HEK293T (cell line): ENCODE data around the gene PYGB.
A peak's percentile ranks its signal among the peaks of the same experiment; 100 is the strongest.
"Not testable (repeated sequence)": the region's sequence is repeated elsewhere in the genome, so short reads cannot be mapped to it uniquely, and the experiment has no call there.

Source experiments
- CTCF ChIA-PET: fragments of 350-600 bp; formaldehyde crosslinking; extraction: SDS; loops from one replicate; lab custom pipeline; 2021; ENCODE audit warnings: antibody characterized with exemption, inconsistent platforms; lab: Yijun Ruan, JAX
- POLR2A ChIA-PET: fragments of 350-600 bp; formaldehyde crosslinking; extraction: SDS; loops from one replicate; lab custom pipeline; 2020; ENCODE audit warnings: antibody characterized with exemption, inconsistent platforms; lab: Yijun Ruan, JAX
- DNase-seq: peaks from one replicate; pipeline ENCODE4 v3.0.0; 2012; ENCODE audit warnings: mixed read lengths; ENCODE audit errors: extremely low spot score
- ARNT ChIP-seq: fragments of 450-650 bp; IDR thresholded peaks from 2 replicates; pipeline ENCODE4 v1.6.1; 2017; ENCODE audit warnings: mild to moderate bottlenecking
- BHLHE40 ChIP-seq: fragments of 450-650 bp; IDR thresholded peaks from 2 replicates; pipeline ENCODE4 v1.6.1; 2016; ENCODE audit warnings: mild to moderate bottlenecking, moderate library complexity, borderline replicate concordance
- CTBP1 ChIP-seq: fragments of 450-650 bp; IDR thresholded peaks from 2 replicates; pipeline ENCODE4 v1.6.1; 2016; ENCODE audit warnings: borderline replicate concordance
- ELF4 ChIP-seq: fragments of 450-650 bp; IDR thresholded peaks from 2 replicates; pipeline ENCODE4 v1.6.1; 2017; ENCODE audit warnings: antibody characterized with exemption
- FOXA1 ChIP-seq: fragments of 450-650 bp; IDR thresholded peaks from 2 replicates; pipeline ENCODE4 v1.6.1; 2016; ENCODE audit warnings: mild to moderate bottlenecking
- FOXK2 ChIP-seq: fragments of 450-650 bp; IDR thresholded peaks from 2 replicates; pipeline ENCODE4 v1.6.1; 2016; ENCODE audit warnings: mild to moderate bottlenecking
- FOXM1 ChIP-seq: fragments of 450-650 bp; IDR thresholded peaks from 2 replicates; pipeline ENCODE4 v1.6.1; 2017; ENCODE audit warnings: mild to moderate bottlenecking, borderline replicate concordance
- HDGF ChIP-seq: fragments of 450-650 bp; IDR thresholded peaks from 2 replicates; pipeline ENCODE4 v1.6.1; 2017; ENCODE audit warnings: antibody characterized with exemption, borderline replicate concordance
- L3MBTL2 ChIP-seq: fragments of 450-650 bp; conservative IDR thresholded peaks from 2 replicates; pipeline ENCODE4 v1.6.1; 2016; ENCODE audit warnings: mild to moderate bottlenecking
- LEF1 ChIP-seq: fragments of 450-650 bp; IDR thresholded peaks from 2 replicates; pipeline ENCODE4 v1.6.1; 2017; ENCODE audit warnings: mild to moderate bottlenecking, borderline replicate concordance
- NFRKB ChIP-seq: fragments of 450-650 bp; IDR thresholded peaks from 2 replicates; pipeline ENCODE4 v1.6.1; 2016; ENCODE audit warnings: mild to moderate bottlenecking, moderate library complexity
- PKNOX1 ChIP-seq: fragments of 450-650 bp; IDR thresholded peaks from 2 replicates; pipeline ENCODE4 v1.6.1; 2016
- SP1 ChIP-seq: fragments of 450-650 bp; IDR thresholded peaks from 2 replicates; pipeline ENCODE4 v1.6.1; 2017
- SUZ12 ChIP-seq: fragments of 450-650 bp; IDR thresholded peaks from 2 replicates; pipeline ENCODE4 v1.6.1; 2016; ENCODE audit warnings: mild to moderate bottlenecking
- TARDBP ChIP-seq: fragments of 450-650 bp; IDR thresholded peaks from 2 replicates; pipeline ENCODE4 v1.6.1; 2016
- ZNF384 ChIP-seq: fragments of 450-650 bp; IDR thresholded peaks from 2 replicates; pipeline ENCODE4 v1.6.1; 2016

PYGB gene

GRCh38 chr20:25308671-25309394 is 60.9 kb downstream of the PYGB start:
- POLR2A ChIA-PET, result interaction anchor here (1.1 to 3.2 kb wide), 2 partner anchors 90 to 99 kb away, joined by 3 to 9 read pairs; partner anchors contain the start of gene GINS1
- CTCF ChIA-PET, result interaction anchor here (1.2 to 1.3 kb wide), 3 partner anchors 13 to 90 kb away, joined by 3 to 4 read pairs (median 3); no protein-coding TSS in a partner anchor
- DNase-seq, result no peak
- TF ChIP-seq SUZ12 (no peak), HDGF (no peak), CTBP1 (no peak), L3MBTL2 (no peak), BHLHE40 (no peak), FOXK2 (no peak), ELF4 (no peak), LEF1 (no peak), ARNT (no peak), NFRKB (no peak), FOXM1 (no peak), ZNF384 (no peak), FOXA1 (no peak), SP1 (no peak), PKNOX1 (no peak), TARDBP (no peak)

- CTCF ChIA-PET, result interaction anchor here (0.6 to 1.3 kb wide), 3 partner anchors 14 to 90 kb away, joined by 3 to 4 read pairs (median 3); no protein-coding TSS in a partner anchor
- POLR2A ChIA-PET, result interaction anchor here (1.1 to 3.2 kb wide), 2 partner anchors 90 to 98 kb away, joined by 3 to 9 read pairs; partner anchors contain the start of gene GINS1
- TF ChIP-seq ELF4 (no peak), PKNOX1 (no peak)
- DNase-seq, result no peak
Measured at GRCh38 chr20:25309395-25310267, 61.7 kb downstream of the PYGB start.

DNA sequence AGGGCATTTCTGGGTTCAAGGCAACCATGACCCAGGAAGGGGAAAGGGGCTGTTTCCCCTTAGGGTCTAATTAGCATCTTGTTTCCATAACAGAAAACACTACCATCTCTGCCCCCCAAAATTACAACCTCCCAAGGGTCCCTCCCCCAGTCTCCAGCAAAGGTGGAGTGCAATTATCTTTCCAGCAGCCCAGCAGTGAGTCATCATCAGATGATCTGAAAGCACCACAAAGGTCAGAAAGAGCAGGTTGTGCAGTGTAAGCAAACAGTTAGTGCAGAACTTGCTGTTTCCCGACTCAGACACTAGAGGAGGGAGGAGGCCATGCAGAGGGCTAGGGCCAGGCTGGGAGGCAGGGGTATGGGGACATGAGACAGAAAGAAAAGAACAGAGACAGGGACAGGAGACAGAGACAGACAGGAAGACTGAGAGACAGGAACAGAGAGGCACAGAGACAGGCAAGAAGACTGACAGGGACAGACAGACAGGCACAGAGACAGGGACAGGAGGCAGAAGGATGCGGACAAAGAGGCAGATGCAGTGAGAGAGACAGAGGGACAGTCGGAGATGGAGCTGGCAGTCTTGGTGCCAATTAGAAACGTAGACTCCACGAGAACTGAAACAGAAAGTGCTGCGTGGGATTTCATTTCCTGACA is 62.5 kb downstream of the PYGB start:
- POLR2A ChIA-PET, result interaction anchor here (3.2 kb wide), 1 partner anchor 98 kb away, joined by 9 read pairs; the partner anchor contains the start of gene GINS1
- CTCF ChIA-PET, result interaction anchor here (0.7 kb wide), 1 partner anchor 17 kb away, joined by 3 read pairs; no protein-coding TSS in a partner anchor
- DNase-seq, result peak; percentile 48
- TF ChIP-seq ARNT, result no peak
- TF ChIP-seq LEF1, result no peak
- TF ChIP-seq L3MBTL2, result no peak
- no peak for TF ChIP-seq TARDBP
- TF ChIP-seq PKNOX1, result no peak
- no peak for TF ChIP-seq FOXK2
- TF ChIP-seq SUZ12, result no peak
- TF ChIP-seq HDGF, result no peak
- no peak for TF ChIP-seq ZNF384
- TF ChIP-seq BHLHE40, result no peak
- TF ChIP-seq ELF4, result no peak
- no peak for TF ChIP-seq FOXA1
- TF ChIP-seq NFRKB, result no peak
- TF ChIP-seq SP1, result no peak
- no peak for TF ChIP-seq FOXM1
- no peak for TF ChIP-seq CTBP1

DNA sequence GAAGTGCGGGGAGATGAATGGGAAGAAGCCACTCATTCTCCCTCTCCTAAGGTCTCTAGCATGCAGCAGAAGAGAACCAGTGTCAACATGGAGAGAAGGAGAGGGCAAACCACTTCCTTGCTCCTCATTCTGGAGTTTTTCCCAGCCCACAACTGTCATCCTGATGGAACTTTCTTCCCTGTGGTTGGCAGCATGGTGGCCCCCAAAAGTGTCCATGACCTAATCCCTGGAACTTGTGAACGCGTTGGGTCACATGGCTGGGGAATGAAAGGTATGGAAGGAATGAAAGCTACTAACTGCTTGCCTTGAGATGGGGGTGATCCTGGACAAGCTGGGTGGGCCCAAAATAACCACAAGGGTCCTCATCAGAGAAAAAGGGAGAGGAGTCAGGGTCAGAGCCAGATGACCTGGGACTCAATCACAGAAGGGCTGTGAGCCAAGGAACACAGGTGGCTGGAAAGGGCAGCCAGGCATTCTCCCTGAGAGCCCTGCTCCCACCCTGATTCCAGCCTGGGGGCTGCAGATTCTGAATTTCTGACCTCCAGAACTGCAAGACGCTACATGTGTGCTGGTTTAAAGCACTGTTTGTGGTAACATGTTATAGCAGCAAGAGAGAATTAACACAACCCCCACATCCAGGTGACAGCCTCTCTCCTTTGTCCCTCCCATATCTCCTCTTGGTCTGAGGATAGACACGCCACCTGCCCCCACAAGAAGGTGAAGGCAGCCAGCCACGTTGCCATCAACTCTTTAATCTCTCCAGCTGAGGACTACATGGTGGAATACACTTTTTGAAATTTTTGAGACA is 63.2 kb downstream of the PYGB start:
- DNase-seq, result no peak
- ChIA-PET CTCF (interaction anchor here (0.7 kb wide), 1 partner anchor 17 kb away, joined by 3 read pairs; no protein-coding TSS in a partner anchor), POLR2A (interaction anchor here (3.2 kb wide), 1 partner anchor 97 kb away, joined by 9 read pairs; the partner anchor contains the start of gene GINS1)
- no peak for TF ChIP-seq FOXM1

GRCh38 chr20:25312716-25313115 is 64.8 kb downstream of the PYGB start:
- DNase-seq, POLR2A ChIA-PET, CTCF ChIA-PET: not testable (repeated sequence)
